AG09309 (cell line): ENCODE results near the gene RIN3.

Source experiments
- DNase-seq: peaks from one replicate; pipeline ENCODE4 v3.0.0-alpha.2; 2010; ENCODE audit warnings: low read depth
- H3K4me3 ChIP-seq: 2 replicates; pipeline ENCODE4 v1.5.1; 2011; ENCODE audit warnings: mild to moderate bottlenecking, low read depth, low read length, moderate library complexity; ENCODE audit not compliant: control insufficient read depth
- CTCF ChIP-seq: IDR thresholded peaks from 2 replicates; pipeline ENCODE4 v1.5.1; 2011; ENCODE audit warnings: mild to moderate bottlenecking, low read depth, low read length, inconsistent platforms; ENCODE audit not compliant: insufficient read depth, control insufficient read depth; ENCODE audit errors: missing control alignments

The RIN3 gene

GRCh38 chr14:92673601-92674150 is 160.1 kb downstream of the RIN3 start:
- no peak for DNase-seq
- no peak for TF ChIP-seq CTCF
- no peak overlapping the region for H3K4me3 ChIP-seq

- no peak for DNase-seq
- H3K4me3 ChIP-seq, result no peak overlapping the region
- TF ChIP-seq CTCF, result no peak
Observed at GRCh38 chr14:92675421-92675820, 161.8 kb downstream of the RIN3 start.

GRCh38 chr14:92675976-92676375 is 162.4 kb downstream of the RIN3 start:
- no peak overlapping the region for H3K4me3 ChIP-seq
- no peak for TF ChIP-seq CTCF

GRCh38 chr14:92676403-92677086 is 163.0 kb downstream of the RIN3 start:
- no peak for DNase-seq
- no peak for TF ChIP-seq CTCF
- no peak overlapping the region for H3K4me3 ChIP-seq

More at GRCh38 chr14:92675976-92676375, 162.4 kb downstream of the RIN3 start:
- DNase-seq, result no peak

GRCh38 chr14:92677087-92677668 is 163.6 kb downstream of the RIN3 start:
- no peak for DNase-seq
- H3K4me3 ChIP-seq, result no peak overlapping the region
- no peak for TF ChIP-seq CTCF

- TF ChIP-seq CTCF, result no peak
- DNase-seq, result no peak
- no peak overlapping the region for H3K4me3 ChIP-seq
Observed at GRCh38 chr14:92677955-92678354, 164.4 kb downstream of the RIN3 start.

- no peak for TF ChIP-seq CTCF
Observed at GRCh38 chr14:92678766-92679165, 165.2 kb downstream of the RIN3 start.

More at GRCh38 chr14:92678766-92679165, 165.2 kb downstream of the RIN3 start:
- DNase-seq, result no peak
- no peak overlapping the region for H3K4me3 ChIP-seq
